SK-N-MC (cell line): ENCODE measurements around the gene FN1.

ENCODE experiments used
- EZH2 ChIP-seq: fragments of 200-600 bp; sonication (generic); IDR thresholded peaks from one replicate; pipeline ENCODE4 v1.6.1; 2017; ENCODE audit warnings: antibody characterized with exemption
- FOXP2 ChIP-seq: optimal IDR thresholded peaks from 2 replicates; pipeline ENCODE3; 2011; ENCODE audit warnings: mild to moderate bottlenecking, moderate library complexity; ENCODE audit not compliant: insufficient read depth; ENCODE audit errors: extremely low read length, control extremely low read depth
- POLR2AphosphoS5 ChIP-seq: IDR thresholded peaks from 2 replicates; pipeline ENCODE4 v1.6.1; 2012; ENCODE audit warnings: mild to moderate bottlenecking, low read depth, low read length, borderline replicate concordance

GRCh38 chr2:215414674-215415073, 21.2 kb downstream of the FN1 start:
- TF ChIP-seq EZH2 (no peak), POLR2AphosphoS5 (no peak), FOXP2 (no peak)
